ENCODE results near the gene ETFBKMT.

DNA sequence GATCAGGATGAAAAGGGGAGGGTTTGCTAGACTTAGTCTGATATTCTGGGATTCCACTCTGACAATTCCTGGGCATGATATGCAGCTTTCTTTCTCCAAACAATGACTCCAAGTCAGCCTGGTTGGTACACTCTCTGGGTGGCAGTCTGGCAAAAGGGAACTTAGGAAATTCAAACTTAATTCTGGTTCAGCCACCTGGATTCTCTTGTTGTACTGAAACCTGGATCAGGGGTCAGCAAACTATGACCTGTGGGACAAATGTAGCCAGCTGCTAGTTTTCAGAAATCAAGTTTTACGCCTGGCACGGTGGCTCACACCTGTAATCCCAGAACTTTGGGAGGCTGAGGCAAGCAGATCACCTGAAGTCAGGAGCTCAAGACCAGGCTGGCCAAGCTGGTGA, 63.1 kb downstream of the ETFBKMT start:
- TF ChIP-seq ESRRG (CRISPR knock-in tag; IDR thresholded peaks at IDR 0.05): no peak
- no peak for TF ChIP-seq RARB (CRISPR knock-in tag; IDR thresholded peaks at IDR 0.05)
- TF ChIP-seq BACH2 (CRISPR knock-in tag; IDR thresholded peaks at IDR 0.05; ENCODE audit: borderline replicate concordance): no peak
- TF ChIP-seq GLIS3 (CRISPR knock-in tag; IDR thresholded peaks at IDR 0.05): no peak
